ENCODE results near the gene LMBR1. TPM values are rescaled to one million over a fixed set of nuclear protein-coding genes. Genes with fewer than 3 reads are reported as not detected.
A peak's percentile ranks its signal among the peaks of the same experiment; 100 is the strongest.

LMBR1 gene
- total RNA-seq, 4 donors from 2014 or later, result 25.2 to 68.3 (median 38.4) TPM

- Histone ChIP-seq H3K27me3 (no peaks in the 10 kb centered on the region), H3K9me3 (no peaks in the 10 kb centered on the region), H3K27ac (no peak overlapping the region), H3K36me3 (no peaks in the 10 kb centered on the region), H3K4me3 (no peak overlapping the region), H3K4me1 (peaks cover 0 to 20% (median 0%) of the 10 kb centered on the region in 3 donors)
- no peak for DNase-seq
- TF ChIP-seq CTCF (IDR thresholded peaks at IDR 0.05) (no peak), POLR2A (IDR thresholded peaks at IDR 0.05) (no peak)
- intact Hi-C loops (cut with DNase I), result no loop called here
- WGBS, 2 donors, result 76 to 86% methylated on average over 4 of the region's 4 CpGs
Observed at GRCh38 chr7:156662277-156662676, 230.7 kb downstream of the LMBR1 start.

- H3K4me3 ChIP-seq, result no peak overlapping the region
- no peaks in the 10 kb centered on the region for H3K36me3 ChIP-seq
- TF ChIP-seq POLR2A (IDR thresholded peaks at IDR 0.05), result no peak
- TF ChIP-seq CTCF (IDR thresholded peaks at IDR 0.05), result no peak
- intact Hi-C loops (cut with DNase I), result no loop called here
- H3K27me3 ChIP-seq, result peaks cover 0 to 4% (median 0%) of the 10 kb centered on the region in 4 donors
- H3K9me3 ChIP-seq, result no peaks in the 10 kb centered on the region
- 83 to 86% methylated on average over 5 of the region's 5 CpGs for WGBS, 2 donors
- H3K27ac ChIP-seq, result no peak overlapping the region
- H3K4me1 ChIP-seq, result peaks cover 0 to 23% (median 0%) of the 10 kb centered on the region in 3 donors
- no peak for DNase-seq
Observed at GRCh38 chr7:156661637-156662036, 231.3 kb downstream of the LMBR1 start.

- peaks cover 0 to 6% (median 0%) of the 10 kb centered on the region in 4 donors for H3K27me3 ChIP-seq
- TF ChIP-seq CTCF (IDR thresholded peaks at IDR 0.05) (no peak), POLR2A (IDR thresholded peaks at IDR 0.05) (no peak)
- H3K4me3 ChIP-seq, result peak overlapping the region in 1 of 4 donors; percentile 21
- no peaks in the 10 kb centered on the region for H3K9me3 ChIP-seq
- H3K27ac ChIP-seq, result no peak overlapping the region
- intact Hi-C loops (cut with DNase I), result no loop called here
- WGBS, 2 donors, result 47 to 52% methylated on average over 11 of the region's 11 CpGs
- DNase-seq, result no peak
- peaks cover 0 to 23% (median 0%) of the 10 kb centered on the region in 3 donors for H3K4me1 ChIP-seq
- no peaks in the 10 kb centered on the region for H3K36me3 ChIP-seq
Observed at GRCh38 chr7:156659961-156660360, 233.0 kb downstream of the LMBR1 start.

GRCh38 chr7:156659203-156659602, 233.8 kb downstream of the LMBR1 start:
- Histone ChIP-seq H3K4me1 (peaks cover 0 to 23% (median 0%) of the 10 kb centered on the region in 3 donors), H3K4me3 (no peak overlapping the region), H3K27ac (no peak overlapping the region), H3K9me3 (no peaks in the 10 kb centered on the region), H3K27me3 (peaks cover 0 to 11% (median 0%) of the 10 kb centered on the region in 4 donors), H3K36me3 (no peaks in the 10 kb centered on the region)
- no peak for DNase-seq
- no peak for TF ChIP-seq CTCF (IDR thresholded peaks at IDR 0.05)
- TF ChIP-seq POLR2A (IDR thresholded peaks at IDR 0.05), result no peak
- WGBS, 2 donors, result 77 to 82% methylated on average over 6 of the region's 6 CpGs
- intact Hi-C loops (cut with DNase I), result no loop called here

- DNase-seq, result no peak
- H3K4me1 ChIP-seq, result peaks cover 0 to 23% (median 0%) of the 10 kb centered on the region in 3 donors
- no peak overlapping the region for H3K4me3 ChIP-seq
- H3K36me3 ChIP-seq, result no peaks in the 10 kb centered on the region
- no peaks in the 10 kb centered on the region for H3K9me3 ChIP-seq
- WGBS, 2 donors, result 38 to 47% methylated on average over 4 of the region's 4 CpGs
- H3K27ac ChIP-seq, result no peak overlapping the region
- intact Hi-C loops (cut with DNase I), result no loop called here
- peaks cover 0 to 14% (median 0%) of the 10 kb centered on the region in 4 donors for H3K27me3 ChIP-seq
- TF ChIP-seq POLR2A (IDR thresholded peaks at IDR 0.05) (no peak), CTCF (IDR thresholded peaks at IDR 0.05) (no peak)
Observed at GRCh38 chr7:156657681-156658080, 235.3 kb downstream of the LMBR1 start.

All from esophagus squamous epithelium (tissue), 5 donors.